ENCODE measurements around the gene MGAT1.

DNA sequence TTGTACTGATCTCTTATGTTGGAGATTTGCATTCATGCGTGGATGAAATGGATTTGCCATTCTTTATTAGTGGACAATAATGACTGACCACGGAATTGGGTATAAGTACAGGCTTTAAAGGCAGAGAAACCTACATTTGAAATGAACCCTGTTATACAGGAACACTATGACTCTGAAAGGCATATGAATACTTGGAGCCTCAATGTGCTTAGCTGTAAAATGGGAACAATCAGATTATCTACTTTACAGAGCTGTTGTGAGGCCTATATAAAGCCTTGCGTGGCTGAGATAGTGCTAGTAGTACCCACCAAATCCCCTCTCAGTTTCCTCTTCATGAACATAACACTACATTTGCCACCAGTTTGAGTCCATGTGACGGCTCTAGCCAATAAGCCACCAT, 18.9 kb upstream of the MGAT1 start:
- TF ChIP-seq, protein P1, sequence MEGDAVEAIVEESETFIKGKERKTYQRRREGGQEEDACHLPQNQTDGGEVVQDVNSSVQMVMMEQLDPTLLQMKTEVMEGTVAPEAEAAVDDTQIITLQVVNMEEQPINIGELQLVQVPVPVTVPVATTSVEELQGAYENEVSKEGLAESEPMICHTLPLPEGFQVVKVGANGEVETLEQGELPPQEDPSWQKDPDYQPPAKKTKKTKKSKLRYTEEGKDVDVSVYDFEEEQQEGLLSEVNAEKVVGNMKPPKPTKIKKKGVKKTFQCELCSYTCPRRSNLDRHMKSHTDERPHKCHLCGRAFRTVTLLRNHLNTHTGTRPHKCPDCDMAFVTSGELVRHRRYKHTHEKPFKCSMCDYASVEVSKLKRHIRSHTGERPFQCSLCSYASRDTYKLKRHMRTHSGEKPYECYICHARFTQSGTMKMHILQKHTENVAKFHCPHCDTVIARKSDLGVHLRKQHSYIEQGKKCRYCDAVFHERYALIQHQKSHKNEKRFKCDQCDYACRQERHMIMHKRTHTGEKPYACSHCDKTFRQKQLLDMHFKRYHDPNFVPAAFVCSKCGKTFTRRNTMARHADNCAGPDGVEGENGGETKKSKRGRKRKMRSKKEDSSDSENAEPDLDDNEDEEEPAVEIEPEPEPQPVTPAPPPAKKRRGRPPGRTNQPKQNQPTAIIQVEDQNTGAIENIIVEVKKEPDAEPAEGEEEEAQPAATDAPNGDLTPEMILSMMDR (IDR thresholded peaks at IDR 0.05), result no peak
- TF ChIP-seq POLR2A (IDR thresholded peaks at IDR 0.05) (no peak), POLR2AphosphoS5 (IDR thresholded peaks at IDR 0.05; ENCODE audit: insufficient read depth in 1 of 2, low read depth in 1 of 2) (no peak)
